Measurements from ENCODE around the gene RASL12. TPM values are rescaled to one million over a fixed set of nuclear protein-coding genes. Genes with fewer than 3 reads are reported as not detected.

Gene RASL12
- total RNA-seq, 6 experiments from 2014 or later, result not detected

DNA sequence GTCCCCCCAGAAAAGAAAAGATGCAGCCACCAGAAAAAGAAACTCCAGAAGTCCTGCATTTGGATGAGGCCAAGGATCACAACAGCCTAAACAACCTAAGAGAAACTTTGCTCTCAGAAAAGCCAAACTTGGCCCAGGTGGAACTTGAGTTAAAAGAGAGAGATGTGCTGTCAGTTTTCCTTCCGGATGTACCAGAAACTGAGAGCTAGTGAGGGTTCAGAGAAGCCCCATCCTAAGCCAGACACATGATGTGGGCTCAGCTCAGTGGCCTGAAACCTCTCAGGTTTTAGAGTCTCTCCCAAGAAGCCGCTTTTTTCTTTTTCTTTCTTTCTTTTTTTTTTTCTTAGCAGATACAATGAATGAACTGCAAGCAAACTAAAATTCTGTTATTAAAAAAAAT, 14.8 kb downstream of the RASL12 start:
- no peak for DNase-seq
- Mint-ChIP-seq H3K27me3 (ENCODE audit: insufficient read depth) (peaks cover 14% of the 10 kb centered on the region), H3K9me3 (no peaks in the 10 kb centered on the region), H3K4me1 (ENCODE audit: low read depth) (peaks cover 38% of the 10 kb centered on the region), H3K27ac (no peak overlapping the region), H3K4me3 (no peak overlapping the region), H3K36me3 (ENCODE audit: low read depth) (no peaks in the 10 kb centered on the region)
- TF ChIP-seq, protein P1, sequence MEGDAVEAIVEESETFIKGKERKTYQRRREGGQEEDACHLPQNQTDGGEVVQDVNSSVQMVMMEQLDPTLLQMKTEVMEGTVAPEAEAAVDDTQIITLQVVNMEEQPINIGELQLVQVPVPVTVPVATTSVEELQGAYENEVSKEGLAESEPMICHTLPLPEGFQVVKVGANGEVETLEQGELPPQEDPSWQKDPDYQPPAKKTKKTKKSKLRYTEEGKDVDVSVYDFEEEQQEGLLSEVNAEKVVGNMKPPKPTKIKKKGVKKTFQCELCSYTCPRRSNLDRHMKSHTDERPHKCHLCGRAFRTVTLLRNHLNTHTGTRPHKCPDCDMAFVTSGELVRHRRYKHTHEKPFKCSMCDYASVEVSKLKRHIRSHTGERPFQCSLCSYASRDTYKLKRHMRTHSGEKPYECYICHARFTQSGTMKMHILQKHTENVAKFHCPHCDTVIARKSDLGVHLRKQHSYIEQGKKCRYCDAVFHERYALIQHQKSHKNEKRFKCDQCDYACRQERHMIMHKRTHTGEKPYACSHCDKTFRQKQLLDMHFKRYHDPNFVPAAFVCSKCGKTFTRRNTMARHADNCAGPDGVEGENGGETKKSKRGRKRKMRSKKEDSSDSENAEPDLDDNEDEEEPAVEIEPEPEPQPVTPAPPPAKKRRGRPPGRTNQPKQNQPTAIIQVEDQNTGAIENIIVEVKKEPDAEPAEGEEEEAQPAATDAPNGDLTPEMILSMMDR (IDR thresholded peaks at IDR 0.05), result no peak

GRCh38 chr15:65051266-65051665, 16.5 kb downstream of the RASL12 start:
- Mint-ChIP-seq H3K4me1 (ENCODE audit: low read depth) (peaks cover 30% of the 10 kb centered on the region), H3K36me3 (ENCODE audit: low read depth) (no peaks in the 10 kb centered on the region), H3K9me3 (no peaks in the 10 kb centered on the region), H3K27me3 (ENCODE audit: insufficient read depth) (peaks cover 7% of the 10 kb centered on the region), H3K4me3 (no peak overlapping the region), H3K27ac (no peak overlapping the region)
- TF ChIP-seq, protein P1 (IDR thresholded peaks at IDR 0.05), result no peak
- no peak for DNase-seq

- peak overlapping the region; percentile 86 for H3K4me3 Mint-ChIP-seq
- no peaks in the 10 kb centered on the region for H3K9me3 Mint-ChIP-seq
- peaks cover 25% of the 10 kb centered on the region for H3K4me1 Mint-ChIP-seq (ENCODE audit: low read depth)
- peaks cover 1% of the 10 kb centered on the region; the same call in 1 of the 2 replicates for H3K27me3 Mint-ChIP-seq (ENCODE audit: insufficient read depth)
- H3K27ac Mint-ChIP-seq, result peak overlapping the region; percentile 85
- TF ChIP-seq, protein P1 (IDR thresholded peaks at IDR 0.05), result no peak
- H3K36me3 Mint-ChIP-seq (ENCODE audit: low read depth), result no peaks in the 10 kb centered on the region
- peak; percentile 25 for DNase-seq
Measured at GRCh38 chr15:65050270-65050669, 17.5 kb downstream of the RASL12 start.

GRCh38 chr15:65049418-65049840, 18.4 kb downstream of the RASL12 start:
- Mint-ChIP-seq H3K36me3 (ENCODE audit: low read depth) (no peaks in the 10 kb centered on the region), H3K27me3 (ENCODE audit: insufficient read depth) (peaks cover 1% of the 10 kb centered on the region; the same call in 1 of the 2 replicates), H3K27ac (peak overlapping the region; percentile 85), H3K9me3 (no peaks in the 10 kb centered on the region), H3K4me1 (ENCODE audit: low read depth) (peaks cover 33% of the 10 kb centered on the region), H3K4me3 (peak overlapping the region; percentile 86)
- TF ChIP-seq, protein P1 (IDR thresholded peaks at IDR 0.05), result no peak
- peak; percentile 91 for DNase-seq

- no peaks in the 10 kb centered on the region for H3K36me3 Mint-ChIP-seq (ENCODE audit: low read depth)
- TF ChIP-seq, protein P1 (IDR thresholded peaks at IDR 0.05), result no peak
- no peaks in the 10 kb centered on the region for H3K9me3 Mint-ChIP-seq
- no peak overlapping the region for H3K4me3 Mint-ChIP-seq
- H3K4me1 Mint-ChIP-seq (ENCODE audit: low read depth), result peaks cover 45% of the 10 kb centered on the region
- H3K27me3 Mint-ChIP-seq (ENCODE audit: insufficient read depth), result peaks cover 1% of the 10 kb centered on the region; the same call in 1 of the 2 replicates
- DNase-seq, result no peak
- no peak overlapping the region for H3K27ac Mint-ChIP-seq
Measured at GRCh38 chr15:65048241-65048640, 19.6 kb downstream of the RASL12 start.

Data from HFFc6 (cell line).